Stimulated activated CD8-positive, alpha-beta memory T cell treated with anti-CD3 and anti-CD28 coated beads, Interleukin-15, amount 100 ng/mL, for 24 hours (primary cell): ENCODE data around the gene IGF2BP2.

Source experiments
- DNase-seq: peaks from one replicate; pipeline ENCODE4 v3.0.0-alpha.2; 2020; ENCODE audit warnings: low read depth

IGF2BP2 gene

GRCh38 chr3:185764980-185765370 is 59.9 kb downstream of the IGF2BP2 start:
- DNase-seq = no peak

GRCh38 chr3:185764163-185764979 is 60.5 kb downstream of the IGF2BP2 start:
- no peak for DNase-seq

GRCh38 chr3:185763347-185764005 is 61.4 kb downstream of the IGF2BP2 start:
- no peak for DNase-seq

- no peak for DNase-seq
These were observed 64.3 kb downstream of the IGF2BP2 start for GRCh38 chr3:185760550-185760949.

- no peak for DNase-seq
These were observed 64.8 kb downstream of the IGF2BP2 start for GRCh38 chr3:185760088-185760487.

- no peak for DNase-seq
These were observed 65.3 kb downstream of the IGF2BP2 start for GRCh38 chr3:185759512-185759911.

- DNase-seq = no peak
These were observed 65.9 kb downstream of the IGF2BP2 start for GRCh38 chr3:185758912-185759311.

GRCh38 chr3:185757176-185757575 is 67.7 kb downstream of the IGF2BP2 start:
- DNase-seq = no peak

GRCh38 chr3:185756477-185756876 is 68.4 kb downstream of the IGF2BP2 start:
- DNase-seq = no peak

GRCh38 chr3:185754920-185755319 is 69.9 kb downstream of the IGF2BP2 start:
- no peak for DNase-seq

- no peak for DNase-seq
These were observed 71.5 kb downstream of the IGF2BP2 start for GRCh38 chr3:185753354-185753753.

- no peak for DNase-seq
These were observed 74.1 kb downstream of the IGF2BP2 start for GRCh38 chr3:185750702-185751101.

- DNase-seq = no peak
These were observed 74.8 kb downstream of the IGF2BP2 start for GRCh38 chr3:185750015-185750414.

- DNase-seq = no peak
These were observed 78.4 kb downstream of the IGF2BP2 start for GRCh38 chr3:185746470-185746869.

- no peak for DNase-seq
These were observed 79.6 kb downstream of the IGF2BP2 start for GRCh38 chr3:185744997-185745843.

GRCh38 chr3:185741586-185741985 is 83.3 kb downstream of the IGF2BP2 start:
- DNase-seq = no peak

GRCh38 chr3:185740133-185740532 is 84.7 kb downstream of the IGF2BP2 start:
- DNase-seq = no peak

- no peak for DNase-seq
These were observed 85.6 kb downstream of the IGF2BP2 start for GRCh38 chr3:185739264-185739701.

GRCh38 chr3:185737740-185738680 is 86.8 kb downstream of the IGF2BP2 start:
- no peak for DNase-seq

- DNase-seq = no peak
These were observed 87.8 kb downstream of the IGF2BP2 start for GRCh38 chr3:185737020-185737419.

GRCh38 chr3:185734725-185735096 is 90.1 kb downstream of the IGF2BP2 start:
- no peak for DNase-seq
